H9 (cell line): ENCODE measurements around the gene CHEK1. TPM values are rescaled to one million over a fixed set of nuclear protein-coding genes. Genes with fewer than 3 reads are reported as not detected.

Experiments used
- DNase-seq: peaks from one replicate; pipeline ENCODE4 v3.0.0-alpha.2; 2017
- H2AFZ ChIP-seq: one replicate; pipeline ENCODE4 v1.6.1; 2013; ENCODE audit warnings: mild to moderate bottlenecking, low read length, control low read depth, moderate library complexity
- H2AK5ac ChIP-seq: 2 replicates; pipeline ENCODE4 v1.6.1; 2013; ENCODE audit warnings: low read length, control low read depth, mixed read lengths; ENCODE audit not compliant: insufficient read length
- H2BK120ac ChIP-seq: one replicate; pipeline ENCODE4 v1.6.1; 2013; ENCODE audit warnings: low read depth, mild to moderate bottlenecking, low read length, control low read depth, inconsistent platforms; ENCODE audit not compliant: poor library complexity, severe bottlenecking
- H2BK12ac ChIP-seq: 2 replicates; pipeline ENCODE4 v1.6.1; 2013; ENCODE audit warnings: low read length, control low read depth, mixed read lengths, low read depth; ENCODE audit not compliant: insufficient read length
- H2BK15ac ChIP-seq: 2 replicates; pipeline ENCODE4 v1.6.1; 2013; ENCODE audit warnings: low read depth, low read length, control low read depth
- H2BK20ac ChIP-seq: one replicate; pipeline ENCODE4 v1.6.1; 2013; ENCODE audit warnings: low read depth, mild to moderate bottlenecking, low read length, control low read depth, inconsistent platforms; ENCODE audit not compliant: poor library complexity, severe bottlenecking
- H2BK5ac ChIP-seq: 2 replicates; pipeline ENCODE4 v1.6.1; 2013; ENCODE audit warnings: low read length, control low read depth, mixed read lengths; ENCODE audit not compliant: insufficient read length
- H3K14ac ChIP-seq: 2 replicates; pipeline ENCODE4 v1.6.1; 2013; ENCODE audit warnings: low read length, control low read depth; ENCODE audit not compliant: insufficient read depth
- H3K18ac ChIP-seq: 2 replicates; pipeline ENCODE4 v1.6.1; 2013; ENCODE audit warnings: low read depth, mild to moderate bottlenecking, mixed read lengths, low read length, control low read depth; ENCODE audit not compliant: insufficient read length
- H3K23ac ChIP-seq: 2 replicates; pipeline ENCODE4 v1.6.1; 2013; ENCODE audit warnings: low read length, control low read depth, mixed read lengths, low read depth; ENCODE audit not compliant: insufficient read length
- H3K23me2 ChIP-seq: 2 replicates; pipeline ENCODE4 v1.6.1; 2013; ENCODE audit warnings: low read depth, mild to moderate bottlenecking, mixed read lengths, low read length, control low read depth; ENCODE audit not compliant: insufficient read length, poor library complexity, severe bottlenecking
- H3K27ac ChIP-seq: 2 replicates; pipeline ENCODE4 v1.5.1; 2013; ENCODE audit warnings: low read length, control low read depth, mixed read lengths, low read depth; ENCODE audit not compliant: insufficient read length
- H3K27me3 ChIP-seq: 2 replicates; pipeline ENCODE4 v1.6.1; 2013; ENCODE audit warnings: low read length, control low read depth, inconsistent platforms; ENCODE audit not compliant: insufficient read depth
- H3K4ac ChIP-seq: 2 replicates; pipeline ENCODE4 v1.6.1; 2013; ENCODE audit warnings: low read depth, mild to moderate bottlenecking, control low read depth, inconsistent platforms, low read length, moderate library complexity
- H3K4me1 ChIP-seq: 2 replicates; pipeline ENCODE4 v1.6.1; 2013; ENCODE audit warnings: low read length, control low read depth, inconsistent platforms; ENCODE audit not compliant: insufficient read depth
- H3K4me2 ChIP-seq: 2 replicates; pipeline ENCODE4 v1.6.1; 2013; ENCODE audit warnings: low read length, control low read depth, mixed read lengths; ENCODE audit not compliant: insufficient read length, insufficient read depth
- H3K56ac ChIP-seq: 2 replicates; pipeline ENCODE4 v1.6.1; 2013; ENCODE audit warnings: low read depth, mild to moderate bottlenecking, mixed read lengths, low read length, control low read depth; ENCODE audit not compliant: insufficient read length
- H3K79me1 ChIP-seq: 2 replicates; pipeline ENCODE4 v1.6.1; 2013; ENCODE audit warnings: low read depth, mild to moderate bottlenecking, moderate library complexity, low read length, control low read depth, inconsistent platforms; ENCODE audit not compliant: insufficient read depth, poor library complexity, severe bottlenecking
- H3K79me2 ChIP-seq: 2 replicates; pipeline ENCODE4 v1.6.1; 2013; ENCODE audit warnings: low read length, control low read depth, inconsistent platforms; ENCODE audit not compliant: insufficient read depth
- H3K9ac ChIP-seq: 2 replicates; pipeline ENCODE4 v1.6.1; 2013; ENCODE audit warnings: low read length, control low read depth, mixed read lengths; ENCODE audit not compliant: insufficient read length; ENCODE audit errors: extremely low read depth
- H3K9me3 ChIP-seq: one replicate; pipeline ENCODE4 v1.6.1; 2013; ENCODE audit warnings: low read depth, low read length, inconsistent platforms; ENCODE audit not compliant: control insufficient read depth
- H3T11ph ChIP-seq: one replicate; pipeline ENCODE4 v1.6.1; 2013; ENCODE audit warnings: mild to moderate bottlenecking, low read length, control low read depth, inconsistent platforms
- H4K20me1 ChIP-seq: one replicate; pipeline ENCODE4 v1.6.1; 2013; ENCODE audit not compliant: control insufficient read depth, insufficient read length, insufficient read depth
- H4K5ac ChIP-seq: 2 replicates; pipeline ENCODE4 v1.6.1; 2013; ENCODE audit warnings: low read depth, mild to moderate bottlenecking, mixed read lengths, low read length, control low read depth; ENCODE audit not compliant: insufficient read length
- H4K8ac ChIP-seq: replicated peaks from 2 replicates; pipeline ENCODE4 v1.6.1; 2013; ENCODE audit warnings: low read length, control low read depth, mixed read lengths, low read depth; ENCODE audit not compliant: insufficient read length
- H4K91ac ChIP-seq: 2 replicates; pipeline ENCODE4 v1.6.1; 2013; ENCODE audit warnings: low read depth, mild to moderate bottlenecking, moderate library complexity, mixed read lengths, low read length, control low read depth; ENCODE audit not compliant: insufficient read length
- H3K27ac Mint-ChIP-seq, 3 experiments: 2 replicates in 2 of 3; 3 replicates in 1 of 3; pipeline ENCODE4 v1.8.0; 2020 to 2021; ENCODE audit warnings: mixed read lengths in 3 of 3, mild to moderate bottlenecking in 1 of 3, moderate library complexity in 1 of 3
- H3K27me3 Mint-ChIP-seq: 2 replicates; pipeline ENCODE4 v1.8.0; 2021; ENCODE audit warnings: low read depth, mild to moderate bottlenecking, moderate library complexity, mixed read lengths
- H3K36me3 Mint-ChIP-seq, 3 experiments: 2 replicates in 2 of 3; 3 replicates in 1 of 3; pipeline ENCODE4 v1.8.0; 2020 to 2021; ENCODE audit warnings: low read depth in 3 of 3, mixed read lengths in 3 of 3; ENCODE audit not compliant: insufficient read depth in 1 of 3
- H3K4me1 Mint-ChIP-seq, 2 experiments: 2 replicates each; pipeline ENCODE4 v1.8.0; 2020; ENCODE audit warnings: mixed read lengths in 2 of 2
- H3K4me3 Mint-ChIP-seq, 2 experiments: 2 replicates in 1 of 2; 3 replicates in 1 of 2; pipeline ENCODE4 v1.8.0; 2020 to 2021; ENCODE audit warnings: mild to moderate bottlenecking in 2 of 2, mixed read lengths in 2 of 2, moderate library complexity in 1 of 2
- H3K9me3 Mint-ChIP-seq, 2 experiments: 2 replicates in 1 of 2; 3 replicates in 1 of 2; pipeline ENCODE4 v1.8.0; 2020; ENCODE audit warnings: mild to moderate bottlenecking in 2 of 2, mixed read lengths in 2 of 2, moderate library complexity in 1 of 2
- CTCF ChIP-seq: fragments of 200-600 bp; sonication (generic); conservative IDR thresholded peaks from 3 replicates; pipeline ENCODE4 v1.8.0; 2021; ENCODE audit warnings: antibody characterized with exemption, mild to moderate bottlenecking
- WGBS: extraction: QIAGEN DNeasy Blood & Tissue Kit; methylation state at CpG from one replicate; pipeline ENCODE4 v1.1.7; 2013; ENCODE audit warnings: missing lambda C conversion rate, low lambda C conversion rate, mixed read lengths; ENCODE audit not compliant: insufficient read length; ENCODE audit errors: extremely low coverage; 5-methylcytosine and 5-hydroxymethylcytosine counted together
- total RNA-seq: library from RNA; stranded (reverse); gene quantifications from 2 replicates; pipeline ENCODE4 v1.2.1, GENCODE V29; 2021

The CHEK1 gene
- total RNA-seq, 1 experiment from 2014 or later = 126 TPM

- Histone ChIP-seq H3K9ac (no peak overlapping the region), H3K9me3 (no peaks in the 10 kb centered on the region), H3K14ac (no peak overlapping the region), H3K79me1 (no peaks in the 10 kb centered on the region), H2BK120ac (no peak overlapping the region), H4K91ac (no peak overlapping the region), H3K79me2 (peaks cover 15% of the 10 kb centered on the region; the same call in 1 of the 2 replicates), H3K23ac (no peak overlapping the region), H2BK5ac (no peak overlapping the region), H3K27ac (no peak overlapping the region), H4K8ac (no peak overlapping the region), H3K4me1 (no peaks in the 10 kb centered on the region), H4K20me1 (no peaks in the 10 kb centered on the region), H2AFZ (no peak overlapping the region), H3K4me2 (no peak overlapping the region), H3K4ac (no peak overlapping the region), H3K18ac (no peak overlapping the region), H4K5ac (no peak overlapping the region), H3T11ph (no peak overlapping the region), H2AK5ac (no peak overlapping the region), H2BK15ac (no peak overlapping the region), H3K27me3 (no peaks in the 10 kb centered on the region), H3K23me2 (peaks cover 4% of the 10 kb centered on the region), H2BK20ac (no peak overlapping the region), H3K56ac (no peak overlapping the region), H2BK12ac (no peak overlapping the region)
- DNase-seq = no peak
- no CpG with 5 or more reads among the region's 3 CpGs for WGBS
- Mint-ChIP-seq H3K4me3 (no peak overlapping the region; a peak in 1 of 5 replicates), H3K27me3 (no peaks in the 10 kb centered on the region), H3K4me1 (peaks cover 12 to 16% of the 10 kb centered on the region in 2 experiments), H3K9me3 (no peaks in the 10 kb centered on the region; a peak in 1 of 5 replicates), H3K27ac (no peak overlapping the region), H3K36me3 (peaks cover 17 to 41% (median 35%) of the 10 kb centered on the region in 3 experiments)
- TF ChIP-seq CTCF = no peak
Measured at GRCh38 chr11:125594958-125595357, 30.0 kb upstream of the CHEK1 start.
